Measurements from ENCODE around the gene SLCO2B1. TPM values are rescaled to one million over a fixed set of nuclear protein-coding genes. Genes with fewer than 3 reads are reported as not detected.

SLCO2B1 gene
- total and polyA plus RNA-seq, 2 experiments from 2014 or later: 0.07 TPM; not detected in 1

DNA sequence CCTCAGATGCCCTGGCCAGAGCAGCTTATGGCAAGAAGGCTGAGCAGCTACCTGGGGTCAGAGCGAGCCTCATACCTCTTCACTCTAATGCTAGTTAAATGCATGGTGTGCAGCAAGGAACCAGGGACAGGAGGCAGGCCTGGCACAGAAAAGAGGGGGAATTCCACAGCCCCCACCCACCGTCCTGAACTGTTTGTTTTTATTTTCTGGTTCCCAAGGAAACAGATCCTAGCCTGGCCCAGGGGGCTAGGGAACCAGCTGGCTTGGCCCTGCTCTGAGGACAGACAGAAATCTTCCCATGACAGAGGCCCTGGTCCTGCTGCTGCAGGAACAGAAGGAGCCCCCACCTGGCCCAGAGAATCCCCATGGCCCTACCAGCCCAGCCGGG, 40.4 kb downstream of the SLCO2B1 start:
- Histone ChIP-seq H3K27ac (no peak overlapping the region), H3K4me1 (ENCODE audit: low read depth) (no peaks in the 10 kb centered on the region), H3K4me3 (no peak overlapping the region), H3K9me3 (ENCODE audit: low read depth) (no peaks in the 10 kb centered on the region), H3K27me3 (no peaks in the 10 kb centered on the region), H3K36me3 (no peaks in the 10 kb centered on the region)
- TF ChIP-seq, protein P1, sequence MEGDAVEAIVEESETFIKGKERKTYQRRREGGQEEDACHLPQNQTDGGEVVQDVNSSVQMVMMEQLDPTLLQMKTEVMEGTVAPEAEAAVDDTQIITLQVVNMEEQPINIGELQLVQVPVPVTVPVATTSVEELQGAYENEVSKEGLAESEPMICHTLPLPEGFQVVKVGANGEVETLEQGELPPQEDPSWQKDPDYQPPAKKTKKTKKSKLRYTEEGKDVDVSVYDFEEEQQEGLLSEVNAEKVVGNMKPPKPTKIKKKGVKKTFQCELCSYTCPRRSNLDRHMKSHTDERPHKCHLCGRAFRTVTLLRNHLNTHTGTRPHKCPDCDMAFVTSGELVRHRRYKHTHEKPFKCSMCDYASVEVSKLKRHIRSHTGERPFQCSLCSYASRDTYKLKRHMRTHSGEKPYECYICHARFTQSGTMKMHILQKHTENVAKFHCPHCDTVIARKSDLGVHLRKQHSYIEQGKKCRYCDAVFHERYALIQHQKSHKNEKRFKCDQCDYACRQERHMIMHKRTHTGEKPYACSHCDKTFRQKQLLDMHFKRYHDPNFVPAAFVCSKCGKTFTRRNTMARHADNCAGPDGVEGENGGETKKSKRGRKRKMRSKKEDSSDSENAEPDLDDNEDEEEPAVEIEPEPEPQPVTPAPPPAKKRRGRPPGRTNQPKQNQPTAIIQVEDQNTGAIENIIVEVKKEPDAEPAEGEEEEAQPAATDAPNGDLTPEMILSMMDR (IDR thresholded peaks at IDR 0.05; ENCODE audit: low read depth, low read length): no peak
- no peak for DNase-seq (ENCODE audit: low read depth in 1 of 2, low spot score in 1 of 2)

DNA sequence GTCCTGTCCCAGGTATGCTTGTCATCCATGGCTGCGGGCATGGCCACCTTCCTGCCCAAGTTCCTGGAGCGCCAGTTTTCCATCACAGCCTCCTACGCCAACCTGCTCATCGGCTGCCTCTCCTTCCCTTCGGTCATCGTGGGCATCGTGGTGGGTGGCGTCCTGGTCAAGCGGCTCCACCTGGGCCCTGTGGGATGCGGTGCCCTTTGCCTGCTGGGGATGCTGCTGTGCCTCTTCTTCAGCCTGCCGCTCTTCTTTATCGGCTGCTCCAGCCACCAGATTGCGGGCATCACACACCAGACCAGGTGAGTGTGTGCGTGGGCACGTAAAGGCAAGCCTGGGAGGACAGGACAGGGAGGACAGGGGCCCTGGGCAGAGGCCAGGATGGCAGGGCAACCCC, 42.4 kb downstream of the SLCO2B1 start:
- Histone ChIP-seq H3K4me3 (no peak overlapping the region), H3K27ac (no peak overlapping the region), H3K36me3 (no peaks in the 10 kb centered on the region), H3K4me1 (ENCODE audit: low read depth) (no peaks in the 10 kb centered on the region), H3K9me3 (ENCODE audit: low read depth) (no peaks in the 10 kb centered on the region), H3K27me3 (no peaks in the 10 kb centered on the region)
- DNase-seq (ENCODE audit: low read depth in 1 of 2, low spot score in 1 of 2): no peak
- TF ChIP-seq, protein P1 (IDR thresholded peaks at IDR 0.05; ENCODE audit: low read depth, low read length): no peak

DNA sequence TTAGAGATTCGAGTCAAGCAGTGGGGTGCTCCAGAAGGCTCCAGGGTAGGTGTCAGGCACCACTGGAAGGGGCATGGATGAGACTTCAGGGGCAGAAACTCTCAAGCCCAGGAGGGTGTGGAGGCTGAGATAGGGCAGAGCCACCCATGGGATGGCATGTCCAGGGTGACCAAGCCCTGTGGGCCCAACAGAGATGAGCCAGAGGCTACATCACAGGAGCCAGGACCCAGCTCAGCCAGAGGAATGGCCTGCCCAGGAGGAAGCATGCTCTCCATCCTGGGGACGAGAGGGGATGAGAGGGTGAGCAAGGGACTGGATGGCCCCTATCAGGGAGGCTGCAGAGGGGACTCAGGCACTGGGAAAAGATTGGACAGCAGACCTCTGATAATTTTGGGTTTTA, 42.8 kb downstream of the SLCO2B1 start:
- no peaks in the 10 kb centered on the region for H3K36me3 ChIP-seq
- no peak overlapping the region for H3K4me3 ChIP-seq
- no peak for DNase-seq (ENCODE audit: low read depth in 1 of 2, low spot score in 1 of 2)
- no peaks in the 10 kb centered on the region for H3K27me3 ChIP-seq
- TF ChIP-seq, protein P1 (IDR thresholded peaks at IDR 0.05; ENCODE audit: low read depth, low read length): no peak
- no peaks in the 10 kb centered on the region for H3K4me1 ChIP-seq (ENCODE audit: low read depth)
- no peaks in the 10 kb centered on the region for H3K9me3 ChIP-seq (ENCODE audit: low read depth)
- no peak overlapping the region for H3K27ac ChIP-seq

DNA sequence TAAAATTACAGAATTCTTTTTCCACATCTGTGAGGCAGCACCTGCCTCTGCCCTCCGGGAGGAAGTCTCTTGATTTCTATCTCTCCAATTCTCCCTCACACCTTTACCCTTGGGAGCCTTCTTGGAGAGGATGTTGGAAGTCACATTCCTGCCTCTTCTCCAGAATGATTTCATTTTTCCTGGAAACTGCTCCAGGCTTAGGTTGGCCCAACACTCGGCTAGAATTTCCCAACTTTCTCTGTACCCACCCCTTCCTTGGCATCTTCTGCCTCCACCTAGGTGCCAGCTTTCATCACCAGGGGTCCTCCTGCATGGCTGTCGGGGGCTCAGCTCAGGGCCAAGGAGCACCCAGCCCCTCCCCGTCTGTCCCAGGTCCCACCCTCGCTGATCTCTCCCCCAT, 43.2 kb downstream of the SLCO2B1 start:
- Histone ChIP-seq H3K4me3 (no peak overlapping the region), H3K9me3 (ENCODE audit: low read depth) (no peaks in the 10 kb centered on the region), H3K27me3 (no peaks in the 10 kb centered on the region), H3K27ac (no peak overlapping the region), H3K4me1 (ENCODE audit: low read depth) (no peaks in the 10 kb centered on the region), H3K36me3 (no peaks in the 10 kb centered on the region)
- DNase-seq (ENCODE audit: low read depth in 1 of 2, low spot score in 1 of 2): no peak
- TF ChIP-seq, protein P1 (IDR thresholded peaks at IDR 0.05; ENCODE audit: low read depth, low read length): no peak

DNA sequence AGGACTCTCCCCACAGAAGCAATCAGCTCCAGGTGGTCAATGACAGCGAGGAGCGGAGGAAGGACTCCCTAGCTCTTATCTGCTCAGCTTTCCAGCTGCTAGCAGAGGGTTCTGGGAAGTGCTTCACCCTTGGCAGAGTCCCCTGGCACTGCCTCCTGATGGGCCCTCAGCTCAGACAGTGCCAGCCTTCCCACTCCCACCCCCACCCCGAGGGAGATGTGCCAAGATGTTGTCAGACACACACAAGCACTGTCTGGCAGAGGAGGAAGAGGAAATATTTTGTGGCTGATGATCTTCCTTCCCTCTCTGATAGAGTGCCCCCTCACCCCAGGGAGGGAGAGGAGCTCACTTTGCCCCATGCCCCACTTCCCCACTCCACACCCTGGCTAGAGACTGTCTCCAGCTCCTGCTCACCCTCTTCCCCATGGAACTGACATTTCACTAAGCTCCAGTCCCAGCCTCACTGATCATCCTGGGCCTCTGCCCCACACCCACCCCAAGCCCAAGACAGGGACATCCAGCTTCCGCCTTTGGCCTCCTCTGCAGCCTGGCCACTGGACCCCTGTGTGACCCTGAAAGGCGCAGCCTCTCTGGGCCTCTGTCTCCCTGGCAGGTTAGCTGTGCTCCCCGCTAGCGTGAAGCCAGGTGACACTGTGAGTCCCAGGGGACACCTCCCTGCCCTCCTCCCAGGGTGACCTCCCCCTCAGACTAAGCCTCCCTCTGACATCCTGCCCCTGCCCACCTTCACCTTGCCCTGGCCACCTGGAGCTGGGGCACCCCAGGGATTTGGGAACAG, 44.5 kb downstream of the SLCO2B1 start:
- Histone ChIP-seq H3K27me3 (no peaks in the 10 kb centered on the region), H3K4me3 (no peak overlapping the region), H3K4me1 (ENCODE audit: low read depth) (no peaks in the 10 kb centered on the region), H3K36me3 (no peaks in the 10 kb centered on the region), H3K9me3 (ENCODE audit: low read depth) (no peaks in the 10 kb centered on the region), H3K27ac (no peak overlapping the region)
- peak in 1 of 2 donors; percentile 55 for DNase-seq (ENCODE audit: low read depth in 1 of 2, low spot score in 1 of 2)
- TF ChIP-seq, protein P1 (IDR thresholded peaks at IDR 0.05; ENCODE audit: low read depth, low read length): no peak

Data from cardiac muscle cell (in vitro differentiated cells and primary cell).